Airway epithelial cell (primary cell): ENCODE measurements around the gene GTF3C4. TPM values are rescaled to one million over a fixed set of nuclear protein-coding genes. Genes with fewer than 3 reads are reported as not detected.

ENCODE experiments used
- total RNA-seq: library from RNA; depleted of rRNA; stranded (reverse); fragments of >200 nt; gene quantifications from 2 replicates; pipeline ENCODE4 v1.2.3, GENCODE V29; 2015

The GTF3C4 gene
- total RNA-seq, result 9.2 and 11.8 TPM in 2 replicates

DNA sequence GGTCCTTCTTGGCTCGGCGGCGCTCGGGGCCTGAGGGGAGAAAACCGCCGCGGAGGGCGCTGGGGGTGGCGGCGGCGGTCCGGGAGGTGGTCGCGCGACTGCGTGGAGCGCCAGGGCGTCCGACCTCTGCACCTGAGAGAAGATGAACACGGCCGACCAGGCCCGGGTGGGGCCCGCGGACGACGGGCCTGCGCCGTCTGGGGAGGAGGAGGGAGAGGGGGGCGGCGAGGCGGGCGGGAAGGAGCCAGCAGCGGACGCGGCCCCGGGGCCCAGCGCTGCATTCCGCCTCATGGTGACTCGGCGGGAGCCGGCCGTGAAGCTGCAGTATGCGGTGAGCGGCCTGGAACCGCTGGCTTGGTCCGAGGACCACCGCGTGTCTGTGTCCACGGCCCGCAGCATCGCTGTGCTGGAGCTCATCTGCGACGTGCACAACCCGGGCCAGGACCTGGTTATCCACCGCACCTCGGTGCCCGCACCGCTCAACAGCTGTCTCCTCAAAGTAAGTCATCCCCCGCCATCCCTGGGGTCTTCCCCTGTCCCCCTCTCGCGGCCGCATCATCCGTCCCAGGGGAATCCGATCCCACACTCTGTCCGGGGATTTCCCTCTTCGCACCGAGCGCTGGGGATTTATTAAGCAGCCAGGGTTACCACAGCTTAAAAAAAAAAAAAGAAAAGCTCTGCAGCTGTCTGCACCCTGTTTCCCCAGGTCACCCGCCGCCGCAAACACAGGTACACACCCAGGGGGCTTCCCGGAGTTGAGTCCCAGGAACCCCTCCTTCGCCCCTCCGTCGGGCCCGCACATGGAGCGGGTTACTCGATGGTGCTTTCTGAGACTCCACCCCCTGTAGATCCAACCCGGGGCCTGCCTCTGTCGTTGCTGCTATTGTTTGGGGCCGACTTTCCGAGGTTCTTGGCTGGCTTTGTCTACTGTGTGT lies at the start of gene GTF3C4:
GTF3C4 (plus strand) TSS at position 8 of the 935 bp plus-strand sequence; CDS start at position 143, 135 bp downstream.

GRCh38 chr9:132669698-132670456 lies 387 bp upstream of the GTF3C4 start, which contains the start of gene DDX31:
DDX31 (minus strand) TSS chr9:132669983; CDS start chr9:132669934, 49 bp downstream.

Other genes with a start within 250 kb of the GTF3C4 start
- not detected in 2 replicates for gene BARHL1, start 87.9 kb upstream of the GTF3C4 start, total RNA-seq
- 8.4 and 8.9 TPM in 2 replicates for gene DDX31, start 481 bp upstream of the GTF3C4 start, total RNA-seq
- gene AK8, start 207.8 kb downstream of the GTF3C4 start, total RNA-seq, result 0.28 and 0.85 TPM in 2 replicates
- gene SPACA9, start 208.4 kb downstream of the GTF3C4 start, total RNA-seq, result 2.4 and 6.6 TPM in 2 replicates